Panc1 (cell line): Measurements from ENCODE around the gene DCBLD1. TPM values are rescaled to one million over a fixed set of nuclear protein-coding genes. Genes with fewer than 3 reads are reported as not detected.

Experiments used
- ATAC-seq: fragments of 200-7000 bp; cut with Tn5 transposase; 2 replicates; pipeline ENCODE4 v1.9.1; 2020; ENCODE audit warnings: mild to moderate bottlenecking, moderate library complexity
- BruUV-seq: library from RNA; stranded (reverse); fragments of 400-500 nt; replicated peaks from 2 replicates; lab custom pipeline; 2021; lab: Mats Ljungman, UMichigan
- CTCF ChIA-PET: fragments of 300-600 bp; sonication (Branson Sonifier 250); formaldehyde crosslinking; loops from one replicate; lab custom pipeline; 2022; ENCODE audit warnings: antibody characterized with exemption; lab: Charles Lee
- POLR2A ChIA-PET: fragments of 300-600 bp; sonication (Branson Sonifier 250); formaldehyde crosslinking; loops from one replicate; lab custom pipeline; 2022; ENCODE audit warnings: antibody characterized with exemption; lab: Charles Lee
- DNase-seq: peaks from one replicate; pipeline ENCODE4 v3.0.0-alpha.2; 2010; ENCODE audit warnings: low read depth, low spot score
- H3K27ac ChIP-seq: 2 replicates; pipeline ENCODE4 v1.5.1; 2011; ENCODE audit warnings: mild to moderate bottlenecking, low read length, inconsistent platforms
- H3K27me3 ChIP-seq: fragments of 200-500 bp; sonication (Bioruptor generic); 2 replicates; pipeline ENCODE4 v1.6.0; 2014; ENCODE audit warnings: low read length, inconsistent platforms; ENCODE audit not compliant: control insufficient read depth, insufficient read depth
- H3K36me3 ChIP-seq: fragments of 200-500 bp; sonication (Bioruptor generic); 2 replicates; pipeline ENCODE4 v1.5.1; 2014; ENCODE audit warnings: inconsistent platforms, mild to moderate bottlenecking, low read length, moderate library complexity; ENCODE audit not compliant: control insufficient read depth, insufficient read depth
- H3K4me1 ChIP-seq: 2 replicates; pipeline ENCODE4 v1.5.1; 2011; ENCODE audit warnings: inconsistent platforms, mild to moderate bottlenecking, low read length, moderate library complexity; ENCODE audit not compliant: control insufficient read depth, insufficient read depth
- H3K4me3 ChIP-seq, 2 experiments: 2 replicates each; pipeline ENCODE4 v1.5.1; 2011 to 2012; ENCODE audit warnings: low read depth in 2 of 2, low read length in 2 of 2, mild to moderate bottlenecking in 2 of 2, inconsistent platforms in 1 of 2, moderate library complexity in 1 of 2
- H3K9me3 ChIP-seq: fragments of 200-500 bp; sonication (Bioruptor generic); 2 replicates; pipeline ENCODE4 v1.5.1; 2014; ENCODE audit warnings: low read depth, mild to moderate bottlenecking, inconsistent platforms, low read length, moderate library complexity; ENCODE audit not compliant: control insufficient read depth, insufficient read depth
- CTCF ChIP-seq: fragments of 450-650 bp; IDR thresholded peaks from 2 replicates; pipeline ENCODE4 v1.5.1; 2017; ENCODE audit warnings: mild to moderate bottlenecking
- POLR2AphosphoS5 ChIP-seq: IDR thresholded peaks from 2 replicates; pipeline ENCODE4 v1.6.1; 2012; ENCODE audit warnings: mild to moderate bottlenecking, low read depth, low read length, moderate library complexity
- REST ChIP-seq, 2 experiments: IDR thresholded peaks; 2 replicates each; pipeline ENCODE4 v1.6.1; 2011 to 2012; ENCODE audit warnings: low read depth in 2 of 2, control low read depth in 1 of 2, low read length in 1 of 2, mild to moderate bottlenecking in 1 of 2, moderate library complexity in 1 of 2; ENCODE audit not compliant: insufficient read depth in 1 of 2
- SIN3A ChIP-seq: IDR thresholded peaks from 2 replicates; pipeline ENCODE4 v1.6.1; 2012; ENCODE audit warnings: low read depth, mild to moderate bottlenecking, low read length, moderate library complexity, borderline replicate concordance; ENCODE audit not compliant: insufficient read depth
- TCF7L2 ChIP-seq: IDR thresholded peaks from 2 replicates; pipeline ENCODE4 v1.6.1; 2011; ENCODE audit warnings: mild to moderate bottlenecking, low read depth, low read length, inconsistent platforms
- in situ Hi-C: cut with HindIII; loops from 2 replicates; pipeline ENCODE4 v1.10.0; 2016; ENCODE audit warnings: low sequenced_read_pairs, low pct_unique_long_range_greater_than_20kb
- intact Hi-C: fragments of 100-400 bp; cut with micrococcal nuclease; formaldehyde crosslinking; loops from one replicate; pipeline ENCODE4 v1.10.0; 2022; ENCODE audit not compliant: unreplicated experiment
- total RNA-seq: library from RNA; stranded (reverse); gene quantifications from one replicate; pipeline ENCODE4 v1.2.1, GENCODE V29; 2021; ENCODE audit not compliant: unreplicated experiment

The DCBLD1 gene
- total RNA-seq, 1 experiment from 2014 or later, result 29.0 TPM

- no peak for DNase-seq
- H3K4me3 ChIP-seq, result no peak overlapping the region
- ChIA-PET POLR2A (no interaction called here), CTCF (no interaction called here)
- intact Hi-C loops (no loop called here), in situ Hi-C loops (no loop called here)
- TF ChIP-seq TCF7L2 (no peak), POLR2AphosphoS5 (no peak), CTCF (no peak), REST (IDR thresholded peaks at IDR 0.05; ENCODE audit: insufficient read depth in 1 of 2, low read depth in 2 of 2, low read length in 1 of 2) (no peak), SIN3A (no peak)
- peaks cover 3% of the 10 kb centered on the region for H3K36me3 ChIP-seq
- BruUV-seq, result no TSS peak
- H3K9me3 ChIP-seq, result no peaks in the 10 kb centered on the region
- H3K27me3 ChIP-seq, result no peaks in the 10 kb centered on the region
- H3K27ac ChIP-seq, result no peak overlapping the region
- H3K4me1 ChIP-seq, result no peaks in the 10 kb centered on the region
- ATAC-seq, result no peak
These were observed 51.3 kb downstream of the DCBLD1 start for GRCh38 chr6:117533775-117534174.

DNA sequence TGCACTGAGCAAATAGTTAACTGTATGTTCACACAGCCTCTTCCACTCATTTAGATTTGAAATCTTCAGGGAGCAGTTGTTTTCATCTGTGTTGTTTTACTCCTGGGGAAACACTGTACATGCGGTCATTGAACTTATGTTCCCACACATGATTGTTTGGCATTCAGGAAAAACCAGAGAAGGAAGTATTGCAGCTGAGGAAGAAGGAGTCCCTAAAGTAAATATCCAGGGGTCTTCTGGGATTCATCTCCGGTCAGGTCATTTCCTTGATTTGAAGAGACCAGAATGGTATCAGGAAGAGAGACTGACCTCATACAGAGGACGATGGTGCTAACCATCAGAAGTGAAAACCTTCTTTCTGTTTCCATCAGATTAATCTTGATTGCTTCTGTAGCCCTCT lies 52.5 kb downstream of the DCBLD1 start:
- POLR2A ChIA-PET, result no interaction called here

More for the DNA sequence above, 52.5 kb downstream of the DCBLD1 start:
- Histone ChIP-seq H3K27ac (peak overlapping the region; percentile 9; the same call in 1 of the 2 replicates), H3K9me3 (no peaks in the 10 kb centered on the region), H3K36me3 (peaks cover 7% of the 10 kb centered on the region), H3K4me3 (no peak overlapping the region), H3K4me1 (no peaks in the 10 kb centered on the region), H3K27me3 (no peaks in the 10 kb centered on the region)
- no TSS peak for BruUV-seq
- CTCF ChIA-PET, result no interaction called here
- no peak for DNase-seq
- no peak for TF ChIP-seq SIN3A
- TF ChIP-seq TCF7L2, result no peak
- TF ChIP-seq CTCF, result no peak
- TF ChIP-seq REST (IDR thresholded peaks at IDR 0.05; ENCODE audit: insufficient read depth in 1 of 2, low read depth in 2 of 2, low read length in 1 of 2), result no peak
- no peak for TF ChIP-seq POLR2AphosphoS5
- in situ Hi-C loops, result no loop called here
- intact Hi-C loops, result no loop called here
- no peak for ATAC-seq
